H9 (cell line): ENCODE data around the gene CTR9. TPM values are rescaled to one million over a fixed set of nuclear protein-coding genes. Genes with fewer than 3 reads are reported as not detected.

Source experiments
- DNase-seq: peaks from one replicate; pipeline ENCODE4 v3.0.0-alpha.2; 2017
- H2AFZ ChIP-seq: one replicate; pipeline ENCODE4 v1.6.1; 2013; ENCODE audit warnings: mild to moderate bottlenecking, low read length, control low read depth, moderate library complexity
- H2AK5ac ChIP-seq: 2 replicates; pipeline ENCODE4 v1.6.1; 2013; ENCODE audit warnings: low read length, control low read depth, mixed read lengths; ENCODE audit not compliant: insufficient read length
- H2BK120ac ChIP-seq: one replicate; pipeline ENCODE4 v1.6.1; 2013; ENCODE audit warnings: low read depth, mild to moderate bottlenecking, low read length, control low read depth, inconsistent platforms; ENCODE audit not compliant: poor library complexity, severe bottlenecking
- H2BK12ac ChIP-seq: 2 replicates; pipeline ENCODE4 v1.6.1; 2013; ENCODE audit warnings: low read length, control low read depth, mixed read lengths, low read depth; ENCODE audit not compliant: insufficient read length
- H2BK15ac ChIP-seq: 2 replicates; pipeline ENCODE4 v1.6.1; 2013; ENCODE audit warnings: low read depth, low read length, control low read depth
- H2BK20ac ChIP-seq: one replicate; pipeline ENCODE4 v1.6.1; 2013; ENCODE audit warnings: low read depth, mild to moderate bottlenecking, low read length, control low read depth, inconsistent platforms; ENCODE audit not compliant: poor library complexity, severe bottlenecking
- H2BK5ac ChIP-seq: 2 replicates; pipeline ENCODE4 v1.6.1; 2013; ENCODE audit warnings: low read length, control low read depth, mixed read lengths; ENCODE audit not compliant: insufficient read length
- H3K14ac ChIP-seq: 2 replicates; pipeline ENCODE4 v1.6.1; 2013; ENCODE audit warnings: low read length, control low read depth; ENCODE audit not compliant: insufficient read depth
- H3K18ac ChIP-seq: 2 replicates; pipeline ENCODE4 v1.6.1; 2013; ENCODE audit warnings: low read depth, mild to moderate bottlenecking, mixed read lengths, low read length, control low read depth; ENCODE audit not compliant: insufficient read length
- H3K23ac ChIP-seq: 2 replicates; pipeline ENCODE4 v1.6.1; 2013; ENCODE audit warnings: low read length, control low read depth, mixed read lengths, low read depth; ENCODE audit not compliant: insufficient read length
- H3K23me2 ChIP-seq: 2 replicates; pipeline ENCODE4 v1.6.1; 2013; ENCODE audit warnings: low read depth, mild to moderate bottlenecking, mixed read lengths, low read length, control low read depth; ENCODE audit not compliant: insufficient read length, poor library complexity, severe bottlenecking
- H3K27ac ChIP-seq: 2 replicates; pipeline ENCODE4 v1.5.1; 2013; ENCODE audit warnings: low read length, control low read depth, mixed read lengths, low read depth; ENCODE audit not compliant: insufficient read length
- H3K27me3 ChIP-seq: 2 replicates; pipeline ENCODE4 v1.6.1; 2013; ENCODE audit warnings: low read length, control low read depth, inconsistent platforms; ENCODE audit not compliant: insufficient read depth
- H3K4ac ChIP-seq: 2 replicates; pipeline ENCODE4 v1.6.1; 2013; ENCODE audit warnings: low read depth, mild to moderate bottlenecking, control low read depth, inconsistent platforms, low read length, moderate library complexity
- H3K4me1 ChIP-seq: 2 replicates; pipeline ENCODE4 v1.6.1; 2013; ENCODE audit warnings: low read length, control low read depth, inconsistent platforms; ENCODE audit not compliant: insufficient read depth
- H3K4me2 ChIP-seq: 2 replicates; pipeline ENCODE4 v1.6.1; 2013; ENCODE audit warnings: low read length, control low read depth, mixed read lengths; ENCODE audit not compliant: insufficient read length, insufficient read depth
- H3K56ac ChIP-seq: 2 replicates; pipeline ENCODE4 v1.6.1; 2013; ENCODE audit warnings: low read depth, mild to moderate bottlenecking, mixed read lengths, low read length, control low read depth; ENCODE audit not compliant: insufficient read length
- H3K79me1 ChIP-seq: 2 replicates; pipeline ENCODE4 v1.6.1; 2013; ENCODE audit warnings: low read depth, mild to moderate bottlenecking, moderate library complexity, low read length, control low read depth, inconsistent platforms; ENCODE audit not compliant: insufficient read depth, poor library complexity, severe bottlenecking
- H3K79me2 ChIP-seq: 2 replicates; pipeline ENCODE4 v1.6.1; 2013; ENCODE audit warnings: low read length, control low read depth, inconsistent platforms; ENCODE audit not compliant: insufficient read depth
- H3K9ac ChIP-seq: 2 replicates; pipeline ENCODE4 v1.6.1; 2013; ENCODE audit warnings: low read length, control low read depth, mixed read lengths; ENCODE audit not compliant: insufficient read length; ENCODE audit errors: extremely low read depth
- H3K9me3 ChIP-seq: one replicate; pipeline ENCODE4 v1.6.1; 2013; ENCODE audit warnings: low read depth, low read length, inconsistent platforms; ENCODE audit not compliant: control insufficient read depth
- H3T11ph ChIP-seq: one replicate; pipeline ENCODE4 v1.6.1; 2013; ENCODE audit warnings: mild to moderate bottlenecking, low read length, control low read depth, inconsistent platforms
- H4K20me1 ChIP-seq: one replicate; pipeline ENCODE4 v1.6.1; 2013; ENCODE audit not compliant: control insufficient read depth, insufficient read length, insufficient read depth
- H4K5ac ChIP-seq: 2 replicates; pipeline ENCODE4 v1.6.1; 2013; ENCODE audit warnings: low read depth, mild to moderate bottlenecking, mixed read lengths, low read length, control low read depth; ENCODE audit not compliant: insufficient read length
- H4K8ac ChIP-seq: replicated peaks from 2 replicates; pipeline ENCODE4 v1.6.1; 2013; ENCODE audit warnings: low read length, control low read depth, mixed read lengths, low read depth; ENCODE audit not compliant: insufficient read length
- H4K91ac ChIP-seq: 2 replicates; pipeline ENCODE4 v1.6.1; 2013; ENCODE audit warnings: low read depth, mild to moderate bottlenecking, moderate library complexity, mixed read lengths, low read length, control low read depth; ENCODE audit not compliant: insufficient read length
- H3K27ac Mint-ChIP-seq, 3 experiments: 2 replicates in 2 of 3; 3 replicates in 1 of 3; pipeline ENCODE4 v1.8.0; 2020 to 2021; ENCODE audit warnings: mixed read lengths in 3 of 3, mild to moderate bottlenecking in 1 of 3, moderate library complexity in 1 of 3
- H3K27me3 Mint-ChIP-seq: 2 replicates; pipeline ENCODE4 v1.8.0; 2021; ENCODE audit warnings: low read depth, mild to moderate bottlenecking, moderate library complexity, mixed read lengths
- H3K36me3 Mint-ChIP-seq, 3 experiments: 2 replicates in 2 of 3; 3 replicates in 1 of 3; pipeline ENCODE4 v1.8.0; 2020 to 2021; ENCODE audit warnings: low read depth in 3 of 3, mixed read lengths in 3 of 3; ENCODE audit not compliant: insufficient read depth in 1 of 3
- H3K4me1 Mint-ChIP-seq, 2 experiments: 2 replicates each; pipeline ENCODE4 v1.8.0; 2020; ENCODE audit warnings: mixed read lengths in 2 of 2
- H3K4me3 Mint-ChIP-seq, 2 experiments: 2 replicates in 1 of 2; 3 replicates in 1 of 2; pipeline ENCODE4 v1.8.0; 2020 to 2021; ENCODE audit warnings: mild to moderate bottlenecking in 2 of 2, mixed read lengths in 2 of 2, moderate library complexity in 1 of 2
- H3K9me3 Mint-ChIP-seq, 2 experiments: 2 replicates in 1 of 2; 3 replicates in 1 of 2; pipeline ENCODE4 v1.8.0; 2020; ENCODE audit warnings: mild to moderate bottlenecking in 2 of 2, mixed read lengths in 2 of 2, moderate library complexity in 1 of 2
- WGBS: extraction: QIAGEN DNeasy Blood & Tissue Kit; methylation state at CpG from one replicate; pipeline ENCODE4 v1.1.7; 2013; ENCODE audit warnings: missing lambda C conversion rate, low lambda C conversion rate, mixed read lengths; ENCODE audit not compliant: insufficient read length; ENCODE audit errors: extremely low coverage; 5-methylcytosine and 5-hydroxymethylcytosine counted together
- total RNA-seq: library from RNA; stranded (reverse); gene quantifications from 2 replicates; pipeline ENCODE4 v1.2.1, GENCODE V29; 2021
- TF ChIP-seq, protein P1 (sequence below): fragments of 200-600 bp; sonication (generic); conservative IDR thresholded peaks from 3 replicates; pipeline ENCODE4 v1.8.0; 2021; ENCODE audit warnings: antibody characterized with exemption, mild to moderate bottlenecking

CTR9 gene
- total RNA-seq, 1 experiment from 2014 or later = 37.5 TPM

DNA sequence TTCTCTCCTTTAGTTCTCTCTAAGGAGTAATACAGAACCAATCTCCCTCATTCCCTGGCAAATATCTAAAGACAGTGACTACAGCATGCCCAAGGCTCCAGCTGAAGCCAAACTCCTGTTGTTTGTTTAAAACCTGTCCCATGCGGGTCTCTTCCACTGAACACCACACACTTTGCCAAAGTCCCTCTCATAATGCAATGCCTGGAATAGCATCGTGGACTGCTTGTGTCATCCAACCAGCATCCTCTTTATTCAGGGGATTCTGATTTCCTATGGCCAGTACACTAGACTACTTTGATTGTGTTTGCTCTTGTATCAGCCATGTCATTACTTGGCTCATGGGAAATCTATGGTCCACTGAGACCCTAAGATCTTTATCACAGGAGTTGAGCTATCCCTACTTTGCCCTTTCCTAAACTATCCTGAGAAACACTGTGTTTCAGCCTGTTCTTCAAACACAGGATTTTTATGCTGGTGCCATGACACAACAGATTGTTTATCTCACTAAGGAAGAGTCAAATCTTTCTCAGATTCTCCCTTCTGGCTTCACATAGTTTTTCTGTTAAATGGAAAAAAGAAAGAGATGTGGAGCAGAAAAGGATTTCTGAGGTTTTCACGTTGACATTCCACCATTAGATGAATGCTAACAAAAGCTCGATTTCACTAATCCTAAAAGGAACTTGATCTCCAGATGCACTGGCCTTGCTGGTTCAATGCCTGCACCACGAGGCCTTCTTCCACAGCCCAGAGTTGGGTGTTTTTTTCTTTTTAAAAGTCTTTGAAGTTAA is 41.6 kb upstream of the CTR9 start:
- H3K27ac ChIP-seq = no peak overlapping the region
- DNase-seq = no peak
- no peaks in the 10 kb centered on the region for H3K36me3 Mint-ChIP-seq
- no peak overlapping the region for H4K5ac ChIP-seq
- no peak overlapping the region for H3K27ac Mint-ChIP-seq
- no peaks in the 10 kb centered on the region for H3K4me1 Mint-ChIP-seq
- H3K4me3 Mint-ChIP-seq = no peak overlapping the region
- no peaks in the 10 kb centered on the region for H3K9me3 Mint-ChIP-seq
- H2BK5ac ChIP-seq = no peak overlapping the region
- no peak overlapping the region for H2BK15ac ChIP-seq
- H3K4me2 ChIP-seq = no peak overlapping the region
- H3K4me1 ChIP-seq = no peaks in the 10 kb centered on the region
- no peak overlapping the region for H3T11ph ChIP-seq
- no peak overlapping the region for H2AK5ac ChIP-seq
- no peaks in the 10 kb centered on the region for H3K27me3 ChIP-seq
- H4K20me1 ChIP-seq = no peaks in the 10 kb centered on the region
- H3K23me2 ChIP-seq = no peaks in the 10 kb centered on the region
- H3K4ac ChIP-seq = no peak overlapping the region
- WGBS = no CpG with 5 or more reads among the region's 5 CpGs
- H3K14ac ChIP-seq = no peak overlapping the region
- H3K9me3 ChIP-seq = no peaks in the 10 kb centered on the region
- TF ChIP-seq, protein P1, sequence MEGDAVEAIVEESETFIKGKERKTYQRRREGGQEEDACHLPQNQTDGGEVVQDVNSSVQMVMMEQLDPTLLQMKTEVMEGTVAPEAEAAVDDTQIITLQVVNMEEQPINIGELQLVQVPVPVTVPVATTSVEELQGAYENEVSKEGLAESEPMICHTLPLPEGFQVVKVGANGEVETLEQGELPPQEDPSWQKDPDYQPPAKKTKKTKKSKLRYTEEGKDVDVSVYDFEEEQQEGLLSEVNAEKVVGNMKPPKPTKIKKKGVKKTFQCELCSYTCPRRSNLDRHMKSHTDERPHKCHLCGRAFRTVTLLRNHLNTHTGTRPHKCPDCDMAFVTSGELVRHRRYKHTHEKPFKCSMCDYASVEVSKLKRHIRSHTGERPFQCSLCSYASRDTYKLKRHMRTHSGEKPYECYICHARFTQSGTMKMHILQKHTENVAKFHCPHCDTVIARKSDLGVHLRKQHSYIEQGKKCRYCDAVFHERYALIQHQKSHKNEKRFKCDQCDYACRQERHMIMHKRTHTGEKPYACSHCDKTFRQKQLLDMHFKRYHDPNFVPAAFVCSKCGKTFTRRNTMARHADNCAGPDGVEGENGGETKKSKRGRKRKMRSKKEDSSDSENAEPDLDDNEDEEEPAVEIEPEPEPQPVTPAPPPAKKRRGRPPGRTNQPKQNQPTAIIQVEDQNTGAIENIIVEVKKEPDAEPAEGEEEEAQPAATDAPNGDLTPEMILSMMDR = no peak
- H3K18ac ChIP-seq = no peak overlapping the region
- no peak overlapping the region for H4K91ac ChIP-seq
- H2BK12ac ChIP-seq = no peak overlapping the region
- no peaks in the 10 kb centered on the region for H3K79me1 ChIP-seq
- H2AFZ ChIP-seq = no peak overlapping the region
- no peaks in the 10 kb centered on the region for H3K79me2 ChIP-seq
- no peak overlapping the region for H3K9ac ChIP-seq
- no peak overlapping the region for H2BK120ac ChIP-seq
- no peak overlapping the region for H3K23ac ChIP-seq
- no peaks in the 10 kb centered on the region; the same call in 1 of the 2 replicates for H3K27me3 Mint-ChIP-seq
- no peak overlapping the region for H3K56ac ChIP-seq
- no peak overlapping the region for H2BK20ac ChIP-seq
- no peak overlapping the region for H4K8ac ChIP-seq
